ENCODE measurements around the gene COIL. TPM values are rescaled to one million over a fixed set of nuclear protein-coding genes. Genes with fewer than 3 reads are reported as not detected.

The COIL gene
- total RNA-seq, 1 donor from 2014 or later, result 4.8 TPM

DNA sequence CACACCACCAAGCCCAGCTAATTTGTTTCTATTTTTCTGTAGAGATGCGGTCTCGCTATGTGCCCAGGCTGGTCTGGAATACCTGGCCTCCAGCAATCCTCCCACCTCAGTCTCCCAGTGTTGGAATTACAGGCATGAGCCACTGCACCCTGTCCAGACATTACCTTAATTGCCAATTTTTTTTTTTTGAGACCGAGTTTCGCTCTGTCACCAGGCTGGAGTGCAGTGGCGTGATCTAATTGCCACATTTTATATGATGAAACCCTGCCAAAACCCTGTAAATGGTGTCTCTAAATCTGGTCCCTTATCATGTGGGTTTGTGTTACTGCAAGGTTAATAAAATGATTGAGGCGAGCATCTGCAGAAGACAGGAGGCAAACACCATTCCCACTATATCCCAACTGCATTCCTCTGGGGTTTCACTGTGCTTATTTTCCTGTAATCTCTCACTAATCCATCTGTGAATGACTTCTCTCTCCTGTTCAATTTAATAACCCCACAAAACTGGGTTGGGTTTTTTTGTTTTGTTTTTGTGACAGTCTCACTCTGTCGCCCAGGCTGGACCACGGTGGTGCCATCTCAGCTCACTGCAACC lies 27.6 kb downstream of the COIL start:
- H3K9me3 ChIP-seq, result no peaks in the 10 kb centered on the region
- TF ChIP-seq, protein P1, sequence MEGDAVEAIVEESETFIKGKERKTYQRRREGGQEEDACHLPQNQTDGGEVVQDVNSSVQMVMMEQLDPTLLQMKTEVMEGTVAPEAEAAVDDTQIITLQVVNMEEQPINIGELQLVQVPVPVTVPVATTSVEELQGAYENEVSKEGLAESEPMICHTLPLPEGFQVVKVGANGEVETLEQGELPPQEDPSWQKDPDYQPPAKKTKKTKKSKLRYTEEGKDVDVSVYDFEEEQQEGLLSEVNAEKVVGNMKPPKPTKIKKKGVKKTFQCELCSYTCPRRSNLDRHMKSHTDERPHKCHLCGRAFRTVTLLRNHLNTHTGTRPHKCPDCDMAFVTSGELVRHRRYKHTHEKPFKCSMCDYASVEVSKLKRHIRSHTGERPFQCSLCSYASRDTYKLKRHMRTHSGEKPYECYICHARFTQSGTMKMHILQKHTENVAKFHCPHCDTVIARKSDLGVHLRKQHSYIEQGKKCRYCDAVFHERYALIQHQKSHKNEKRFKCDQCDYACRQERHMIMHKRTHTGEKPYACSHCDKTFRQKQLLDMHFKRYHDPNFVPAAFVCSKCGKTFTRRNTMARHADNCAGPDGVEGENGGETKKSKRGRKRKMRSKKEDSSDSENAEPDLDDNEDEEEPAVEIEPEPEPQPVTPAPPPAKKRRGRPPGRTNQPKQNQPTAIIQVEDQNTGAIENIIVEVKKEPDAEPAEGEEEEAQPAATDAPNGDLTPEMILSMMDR (IDR thresholded peaks at IDR 0.05), result no peak
- H3K4me1 ChIP-seq, result no peaks in the 10 kb centered on the region
- peaks cover 9 to 38% of the 10 kb centered on the region in 2 donors for H3K36me3 ChIP-seq
- no peak for DNase-seq (ENCODE audit: low spot score in 2 of 2)
- no peaks in the 10 kb centered on the region for H3K27me3 ChIP-seq
- intact Hi-C loops (cut with DNase I), result no loop called here
- H3K4me3 ChIP-seq, result no peak overlapping the region
- no peak overlapping the region for H3K27ac ChIP-seq

DNA sequence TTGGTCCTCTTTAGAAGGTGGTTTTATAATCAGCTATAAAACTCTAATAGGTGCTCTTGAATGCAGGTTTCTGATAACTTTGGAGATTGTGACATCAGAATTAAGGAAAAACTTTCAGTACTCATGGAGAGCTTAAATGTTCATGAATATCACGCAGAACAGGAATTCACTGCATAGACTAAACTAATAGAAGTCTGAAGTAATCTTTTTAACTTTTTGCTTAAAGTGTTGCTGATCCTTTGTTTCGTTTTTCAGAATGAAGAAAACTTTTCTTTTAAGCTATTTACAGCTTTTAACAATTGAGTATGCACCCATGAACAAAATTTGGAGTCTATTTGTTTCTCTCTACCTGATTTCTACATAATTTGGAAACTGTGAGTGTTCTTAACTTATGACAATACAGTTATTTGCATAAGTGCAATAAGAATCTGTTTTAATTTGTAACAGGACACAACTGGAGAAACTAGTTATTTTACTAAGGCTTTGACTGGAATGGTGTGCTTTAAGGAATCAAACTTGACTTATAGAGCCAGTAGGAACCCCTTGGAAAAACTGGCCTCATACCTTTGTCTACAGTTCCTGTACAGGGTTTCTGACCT lies 30.0 kb downstream of the COIL start:
- no peak overlapping the region for H3K27ac ChIP-seq
- TF ChIP-seq, protein P1 (IDR thresholded peaks at IDR 0.05), result no peak

DNA sequence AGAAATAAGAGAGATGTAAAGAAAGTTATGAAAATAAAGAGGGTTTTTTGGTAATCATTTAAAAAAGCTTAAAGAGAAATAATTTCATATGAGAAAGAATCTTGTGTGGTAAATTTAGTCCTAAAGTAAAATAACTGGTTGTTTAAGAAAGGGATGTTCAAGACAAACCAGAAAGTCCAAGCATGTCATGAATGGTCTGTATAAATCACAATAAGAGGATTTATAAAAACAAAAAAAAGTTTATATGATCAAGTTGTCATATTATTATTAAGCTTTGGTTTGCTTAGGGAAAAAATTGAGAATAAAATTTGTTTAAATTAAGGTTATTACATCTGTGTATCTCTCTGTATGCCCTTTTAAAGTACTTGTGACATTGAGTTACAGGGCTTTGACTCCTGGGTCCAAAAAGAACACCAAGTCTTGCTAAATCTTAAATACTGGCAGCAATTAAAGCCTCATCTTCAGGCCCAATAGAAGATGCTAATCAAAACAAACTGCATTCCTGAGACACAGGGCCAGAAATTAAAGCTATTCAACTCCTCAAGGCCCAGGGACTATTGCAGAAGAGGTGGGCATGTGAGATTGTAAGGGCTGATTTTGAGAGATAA lies 31.4 kb downstream of the COIL start:
- Histone ChIP-seq H3K4me3 (no peak overlapping the region), H3K4me1 (no peaks in the 10 kb centered on the region), H3K27ac (no peak overlapping the region), H3K36me3 (peaks cover 0 to 7% of the 10 kb centered on the region in 2 donors), H3K9me3 (no peaks in the 10 kb centered on the region), H3K27me3 (no peaks in the 10 kb centered on the region)
- intact Hi-C loops (cut with DNase I), result no loop called here
- TF ChIP-seq, protein P1 (IDR thresholded peaks at IDR 0.05), result no peak
- DNase-seq (ENCODE audit: low spot score in 2 of 2), result no peak

More for the DNA sequence above, 30.0 kb downstream of the COIL start:
- H3K36me3 ChIP-seq, result peaks cover 0 to 18% of the 10 kb centered on the region in 2 donors
- H3K4me3 ChIP-seq, result no peak overlapping the region
- no peaks in the 10 kb centered on the region for H3K27me3 ChIP-seq
- intact Hi-C loops (cut with DNase I), result no loop called here
- no peaks in the 10 kb centered on the region for H3K4me1 ChIP-seq
- no peaks in the 10 kb centered on the region for H3K9me3 ChIP-seq
- no peak for DNase-seq (ENCODE audit: low spot score in 2 of 2)

DNA sequence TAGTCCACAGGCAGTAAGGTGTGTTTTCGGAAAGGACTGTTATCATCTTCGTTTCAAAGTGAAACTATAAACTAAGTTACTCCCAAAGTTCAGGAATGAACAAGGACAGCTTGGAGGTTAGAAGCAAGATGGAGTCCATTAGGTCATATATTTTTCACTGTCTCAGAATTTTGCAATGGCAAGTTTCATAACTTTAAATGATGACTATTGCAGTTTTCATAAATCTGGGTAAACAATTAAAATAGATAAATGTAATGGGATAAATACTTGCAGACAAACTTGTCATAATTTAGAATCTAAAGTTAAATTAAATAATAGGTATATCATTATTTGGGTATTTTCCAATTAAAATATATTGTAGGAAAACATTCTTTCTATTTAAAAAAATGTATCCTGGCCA lies 32.3 kb downstream of the COIL start:
- H3K27ac ChIP-seq, result no peak overlapping the region
- no peaks in the 10 kb centered on the region for H3K9me3 ChIP-seq
- intact Hi-C loops (cut with DNase I), result no loop called here
- TF ChIP-seq, protein P1 (IDR thresholded peaks at IDR 0.05), result no peak
- no peaks in the 10 kb centered on the region for H3K4me1 ChIP-seq
- no peaks in the 10 kb centered on the region for H3K36me3 ChIP-seq
- H3K27me3 ChIP-seq, result no peaks in the 10 kb centered on the region
- DNase-seq (ENCODE audit: low spot score in 2 of 2), result no peak
- no peak overlapping the region for H3K4me3 ChIP-seq

DNA sequence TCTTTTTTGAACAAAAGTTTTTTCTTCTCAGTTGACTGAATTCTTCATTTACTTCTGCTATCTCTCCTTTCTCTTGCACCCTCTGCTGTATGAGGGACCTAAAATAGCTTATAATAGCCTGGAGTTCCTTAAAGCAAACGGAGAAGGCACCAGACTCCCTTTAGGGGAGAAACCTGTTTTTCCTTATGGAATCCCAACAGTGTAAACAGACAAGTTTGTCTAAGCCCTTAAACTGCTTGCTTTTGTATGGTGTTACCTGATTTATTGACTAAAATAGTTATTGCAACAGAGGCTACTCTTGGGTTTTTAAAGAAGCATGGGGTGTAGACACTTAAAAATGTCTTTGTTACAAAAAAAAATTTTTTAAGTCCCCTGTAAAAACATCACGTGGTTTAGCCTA lies 34.1 kb downstream of the COIL start:
- Histone ChIP-seq H3K36me3 (no peaks in the 10 kb centered on the region), H3K9me3 (no peaks in the 10 kb centered on the region), H3K27ac (no peak overlapping the region), H3K4me3 (no peak overlapping the region), H3K27me3 (no peaks in the 10 kb centered on the region), H3K4me1 (no peaks in the 10 kb centered on the region)
- TF ChIP-seq, protein P1 (IDR thresholded peaks at IDR 0.05), result no peak
- no peak for DNase-seq (ENCODE audit: low spot score in 2 of 2)
- intact Hi-C loops (cut with DNase I), result no loop called here

Measured in ascending aorta (tissue), 2 donors.